Astrocyte (in vitro differentiated cells and primary cell): ENCODE measurements around the gene IL1B.

Experiments used
- EZH2 ChIP-seq: IDR thresholded peaks from 2 replicates; pipeline ENCODE4 v1.6.1; 2012; ENCODE audit warnings: mild to moderate bottlenecking, low read length, inconsistent platforms; ENCODE audit not compliant: insufficient read depth
- TF ChIP-seq, protein P1 (sequence below): IDR thresholded peaks from 2 replicates; pipeline ENCODE4 v1.5.1; 2011; ENCODE audit warnings: low read depth, mild to moderate bottlenecking, inconsistent platforms, low read length, moderate library complexity; ENCODE audit not compliant: insufficient read depth

DNA sequence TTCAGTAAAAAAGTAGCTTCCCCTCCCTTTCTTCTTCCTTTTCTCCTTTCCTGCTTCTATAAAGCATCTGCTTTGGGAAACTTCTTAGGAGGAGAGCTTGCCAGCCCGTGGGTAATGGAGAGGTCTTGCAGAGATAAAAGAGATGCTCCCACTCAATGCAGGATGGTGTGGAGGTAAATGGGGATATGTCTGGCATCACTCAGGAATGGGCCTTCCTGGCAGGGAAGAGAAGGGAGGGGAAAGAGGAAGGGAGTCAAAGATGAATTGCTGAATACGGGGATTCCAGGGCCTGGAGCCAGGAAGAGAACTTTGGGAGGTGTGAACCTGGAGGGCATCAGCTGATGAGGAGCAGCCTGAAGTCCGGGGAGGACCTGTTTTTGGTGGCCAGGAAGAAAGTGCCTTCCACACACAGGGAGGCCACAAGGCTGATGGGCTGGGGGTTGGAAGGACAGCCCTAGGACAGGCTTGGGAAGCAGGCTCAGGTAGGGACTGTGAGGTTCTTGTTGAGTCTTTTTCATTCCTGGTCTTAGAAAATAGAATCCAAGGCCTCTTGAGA is 25.2 kb downstream of the IL1B start:
- TF ChIP-seq, protein P1, sequence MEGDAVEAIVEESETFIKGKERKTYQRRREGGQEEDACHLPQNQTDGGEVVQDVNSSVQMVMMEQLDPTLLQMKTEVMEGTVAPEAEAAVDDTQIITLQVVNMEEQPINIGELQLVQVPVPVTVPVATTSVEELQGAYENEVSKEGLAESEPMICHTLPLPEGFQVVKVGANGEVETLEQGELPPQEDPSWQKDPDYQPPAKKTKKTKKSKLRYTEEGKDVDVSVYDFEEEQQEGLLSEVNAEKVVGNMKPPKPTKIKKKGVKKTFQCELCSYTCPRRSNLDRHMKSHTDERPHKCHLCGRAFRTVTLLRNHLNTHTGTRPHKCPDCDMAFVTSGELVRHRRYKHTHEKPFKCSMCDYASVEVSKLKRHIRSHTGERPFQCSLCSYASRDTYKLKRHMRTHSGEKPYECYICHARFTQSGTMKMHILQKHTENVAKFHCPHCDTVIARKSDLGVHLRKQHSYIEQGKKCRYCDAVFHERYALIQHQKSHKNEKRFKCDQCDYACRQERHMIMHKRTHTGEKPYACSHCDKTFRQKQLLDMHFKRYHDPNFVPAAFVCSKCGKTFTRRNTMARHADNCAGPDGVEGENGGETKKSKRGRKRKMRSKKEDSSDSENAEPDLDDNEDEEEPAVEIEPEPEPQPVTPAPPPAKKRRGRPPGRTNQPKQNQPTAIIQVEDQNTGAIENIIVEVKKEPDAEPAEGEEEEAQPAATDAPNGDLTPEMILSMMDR = no peak
- TF ChIP-seq EZH2 = no peak
